IPS-18a (cell line): Measurements from ENCODE around the gene NMBR.
"Not testable (repeated sequence)": the region's sequence is repeated elsewhere in the genome, so short reads cannot be mapped to it uniquely, and the experiment has no call there.

Experiments used
- H3K27ac ChIP-seq: one replicate; pipeline ENCODE4 v1.5.1; 2013; ENCODE audit warnings: low read length
- H3K27me3 ChIP-seq: one replicate; pipeline ENCODE4 v1.6.1; 2013; ENCODE audit warnings: mild to moderate bottlenecking, low read length; ENCODE audit not compliant: control insufficient read depth, insufficient read depth
- H3K36me3 ChIP-seq: one replicate; pipeline ENCODE4 v1.6.1; 2013; ENCODE audit warnings: low read depth, low read length; ENCODE audit not compliant: control insufficient read depth
- H3K4me1 ChIP-seq: one replicate; pipeline ENCODE4 v1.6.1; 2013; ENCODE audit warnings: low read depth, low read length; ENCODE audit not compliant: control insufficient read depth
- H3K4me3 ChIP-seq: one replicate; pipeline ENCODE4 v1.5.1; 2013; ENCODE audit warnings: low read length
- H3K9ac ChIP-seq: one replicate; pipeline ENCODE4 v1.6.1; 2013; ENCODE audit warnings: mild to moderate bottlenecking, low read length, moderate library complexity
- H3K9me3 ChIP-seq: one replicate; pipeline ENCODE4 v1.6.1; 2013; ENCODE audit warnings: low read depth, low read length; ENCODE audit not compliant: control insufficient read depth

NMBR gene

GRCh38 chr6:142146828-142147662 lies at the start of gene NMBR, which contains the start of gene VTA1:
TSS of gene NMBR (minus strand) at chr6:142147122. CDS start at chr6:142088658, 58,464 bp downstream.
TSS of gene VTA1 (plus strand) at chr6:142147263. CDS start at chr6:142147288, 25 bp downstream.
- H3K4me1 ChIP-seq, result peaks cover 23% of the 10 kb centered on the region
- H3K27me3 ChIP-seq, result no peaks in the 10 kb centered on the region
- no peak within 1 kb of the TSS for H3K27ac ChIP-seq
- H3K36me3 ChIP-seq, result no peaks in the 10 kb centered on the region
- H3K9me3 ChIP-seq, result no peaks in the 10 kb centered on the region
- peak within 1 kb of the TSS; percentile 97 for H3K4me3 ChIP-seq
- H3K9ac ChIP-seq, result peak within 1 kb of the TSS; percentile 78

- no peak overlapping the region for H3K27ac ChIP-seq
- no peak overlapping the region for H3K4me3 ChIP-seq
- no peaks in the 10 kb centered on the region for H3K27me3 ChIP-seq
- no peak overlapping the region for H3K9ac ChIP-seq
- H3K36me3 ChIP-seq, result peaks cover 28% of the 10 kb centered on the region
- no peaks in the 10 kb centered on the region for H3K4me1 ChIP-seq
- H3K9me3 ChIP-seq, result no peaks in the 10 kb centered on the region
Measured at GRCh38 chr6:142195862-142196541, 49.1 kb upstream of the NMBR start.

- H3K4me3 ChIP-seq, result no peak overlapping the region
- no peaks in the 10 kb centered on the region for H3K27me3 ChIP-seq
- peaks cover 5% of the 10 kb centered on the region for H3K36me3 ChIP-seq
- no peaks in the 10 kb centered on the region for H3K4me1 ChIP-seq
- H3K9me3 ChIP-seq, result no peaks in the 10 kb centered on the region
- no peak overlapping the region for H3K9ac ChIP-seq
- H3K27ac ChIP-seq, result no peak overlapping the region
Measured at GRCh38 chr6:142193621-142194020, 46.7 kb upstream of the NMBR start.

GRCh38 chr6:142192343-142192742 lies 45.4 kb upstream of the NMBR start:
- no peak overlapping the region for H3K27ac ChIP-seq
- H3K4me1 ChIP-seq, result no peaks in the 10 kb centered on the region
- no peak overlapping the region for H3K9ac ChIP-seq
- H3K27me3 ChIP-seq, result no peaks in the 10 kb centered on the region
- peaks cover 5% of the 10 kb centered on the region for H3K36me3 ChIP-seq
- no peak overlapping the region for H3K4me3 ChIP-seq
- H3K9me3 ChIP-seq, result no peaks in the 10 kb centered on the region

GRCh38 chr6:142189057-142189456 lies 42.1 kb upstream of the NMBR start:
- Histone ChIP-seq H3K4me3 (no peak overlapping the region), H3K27me3 (no peaks in the 10 kb centered on the region), H3K9me3 (no peaks in the 10 kb centered on the region), H3K9ac (no peak overlapping the region), H3K4me1 (no peaks in the 10 kb centered on the region), H3K36me3 (peaks cover 5% of the 10 kb centered on the region), H3K27ac (no peak overlapping the region)

- H3K4me1 ChIP-seq, H3K36me3 ChIP-seq, H3K9ac ChIP-seq, H3K27ac ChIP-seq, H3K9me3 ChIP-seq, H3K4me3 ChIP-seq, H3K27me3 ChIP-seq: not testable (repeated sequence)
Measured at GRCh38 chr6:142188341-142188740, 41.4 kb upstream of the NMBR start.

- H3K9me3 ChIP-seq, result no peaks in the 10 kb centered on the region
- H3K4me1 ChIP-seq, result no peaks in the 10 kb centered on the region
- H3K27me3 ChIP-seq, result no peaks in the 10 kb centered on the region
- H3K4me3 ChIP-seq, result no peak overlapping the region
- H3K27ac ChIP-seq, result no peak overlapping the region
- H3K36me3 ChIP-seq, result peaks cover 5% of the 10 kb centered on the region
- H3K9ac ChIP-seq, result no peak overlapping the region
Measured at GRCh38 chr6:142187209-142187608, 40.3 kb upstream of the NMBR start.

GRCh38 chr6:142185641-142186040 lies 38.7 kb upstream of the NMBR start:
- Histone ChIP-seq H3K36me3 (no peaks in the 10 kb centered on the region), H3K9ac (no peak overlapping the region), H3K27ac (no peak overlapping the region), H3K9me3 (no peaks in the 10 kb centered on the region), H3K27me3 (no peaks in the 10 kb centered on the region), H3K4me1 (no peaks in the 10 kb centered on the region), H3K4me3 (no peak overlapping the region)

GRCh38 chr6:142184307-142184706 lies 37.4 kb upstream of the NMBR start:
- H3K27ac ChIP-seq, result no peak overlapping the region
- no peaks in the 10 kb centered on the region for H3K27me3 ChIP-seq
- H3K4me1 ChIP-seq, result no peaks in the 10 kb centered on the region
- no peaks in the 10 kb centered on the region for H3K36me3 ChIP-seq
- H3K4me3 ChIP-seq, result no peak overlapping the region
- no peaks in the 10 kb centered on the region for H3K9me3 ChIP-seq
- no peak overlapping the region for H3K9ac ChIP-seq

GRCh38 chr6:142183351-142183750 lies 36.4 kb upstream of the NMBR start:
- no peak overlapping the region for H3K4me3 ChIP-seq
- H3K36me3 ChIP-seq, result no peaks in the 10 kb centered on the region
- no peaks in the 10 kb centered on the region for H3K4me1 ChIP-seq
- H3K27ac ChIP-seq, result no peak overlapping the region
- no peaks in the 10 kb centered on the region for H3K9me3 ChIP-seq
- H3K27me3 ChIP-seq, result no peaks in the 10 kb centered on the region
- no peak overlapping the region for H3K9ac ChIP-seq

- Histone ChIP-seq H3K4me3 (no peak overlapping the region), H3K36me3 (peaks cover 3% of the 10 kb centered on the region), H3K27me3 (no peaks in the 10 kb centered on the region), H3K4me1 (no peaks in the 10 kb centered on the region), H3K9me3 (no peaks in the 10 kb centered on the region), H3K27ac (no peak overlapping the region), H3K9ac (no peak overlapping the region)
Measured at GRCh38 chr6:142182004-142182403, 35.1 kb upstream of the NMBR start.
